Activated CD8-positive, alpha-beta memory T cell treated with anti-CD3 and anti-CD28 coated beads, Interleukin-2, amount 50 U/mL, for 4 hours (primary cell): ENCODE measurements around the gene RNU2-1.
"Not testable (repeated sequence)": the region's sequence is repeated elsewhere in the genome, so short reads cannot be mapped to it uniquely, and the experiment has no call there.

ENCODE experiments used
- DNase-seq: peaks from one replicate; pipeline ENCODE4 v3.0.0-alpha.2; 2020

The RNU2-1 gene

GRCh38 chr17:43233877-43234276 lies at the start of gene RNU2-1:
Gene RNU2-1, minus strand, starts transcription at chr17:43233977.
- not testable (repeated sequence) for DNase-seq

DNA sequence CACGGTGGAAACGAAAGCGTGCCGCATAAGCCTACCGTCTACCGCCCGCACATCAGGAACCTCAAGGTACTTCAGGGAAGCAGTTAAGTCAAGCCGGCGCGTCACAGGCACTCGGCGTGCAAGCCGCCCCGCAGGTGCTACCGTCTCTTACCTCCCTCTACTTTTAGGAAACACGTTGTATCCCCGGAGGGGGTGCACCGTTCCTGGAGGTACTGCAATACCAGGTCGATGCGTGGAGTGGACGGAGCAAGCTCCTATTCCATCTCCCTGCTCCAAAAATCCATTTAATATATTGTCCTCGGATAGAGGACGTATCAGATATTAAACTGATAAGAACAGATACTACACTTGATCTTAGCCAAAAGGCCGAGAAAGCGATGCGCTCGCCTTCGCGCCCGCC lies 39.1 kb upstream of the RNU2-1 start:
- not testable (repeated sequence) for DNase-seq

GRCh38 chr17:43272483-43272882 lies 38.7 kb upstream of the RNU2-1 start:
- DNase-seq, result not testable (repeated sequence)

GRCh38 chr17:43270552-43271504 lies 37.1 kb upstream of the RNU2-1 start:
- DNase-seq, result not testable (repeated sequence)

DNA sequence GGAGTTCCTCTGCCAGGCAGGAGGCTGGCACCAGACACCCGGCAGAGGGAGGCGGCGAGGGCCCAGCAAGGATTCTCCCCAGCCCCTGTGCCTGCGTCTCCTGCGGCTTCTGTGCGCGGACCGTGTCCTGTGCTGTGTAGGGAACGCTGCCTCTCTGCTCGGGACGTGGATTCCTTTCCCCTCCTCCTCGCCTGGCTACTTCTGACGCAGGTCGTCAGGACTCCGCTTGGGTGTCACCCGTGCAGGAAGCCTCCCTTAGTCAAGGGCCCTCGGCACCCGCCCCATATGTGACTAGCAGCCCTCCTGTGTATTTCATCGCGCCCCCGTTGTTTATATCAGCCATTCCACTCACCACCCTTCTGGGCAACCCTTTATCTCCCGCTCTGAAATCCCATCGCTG lies 12.7 kb upstream of the RNU2-1 start:
- not testable (repeated sequence) for DNase-seq

GRCh38 chr17:43240596-43241352 lies 7.0 kb upstream of the RNU2-1 start:
- not testable (repeated sequence) for DNase-seq

DNA sequence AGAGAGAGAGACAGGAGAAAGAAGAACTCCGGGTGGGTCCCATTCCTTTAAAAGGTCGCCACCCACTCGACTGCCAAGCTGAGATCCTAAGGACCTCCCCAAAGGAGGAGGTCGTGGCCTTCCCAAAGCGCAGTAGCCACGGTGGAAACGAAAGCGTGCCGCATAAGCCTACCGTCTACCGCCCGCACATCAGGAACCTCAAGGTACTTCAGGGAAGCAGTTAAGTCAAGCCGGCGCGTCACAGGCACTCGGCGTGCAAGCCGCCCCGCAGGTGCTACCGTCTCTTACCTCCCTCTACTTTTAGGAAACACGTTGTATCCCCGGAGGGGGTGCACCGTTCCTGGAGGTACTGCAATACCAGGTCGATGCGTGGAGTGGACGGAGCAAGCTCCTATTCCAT lies 5.8 kb upstream of the RNU2-1 start:
- not testable (repeated sequence) for DNase-seq

- DNase-seq, result not testable (repeated sequence)
Observed at GRCh38 chr17:43233263-43233662, 514 bp downstream of the RNU2-1 start.

GRCh38 chr17:43232021-43232699 lies 1.6 kb downstream of the RNU2-1 start:
- not testable (repeated sequence) for DNase-seq

DNA sequence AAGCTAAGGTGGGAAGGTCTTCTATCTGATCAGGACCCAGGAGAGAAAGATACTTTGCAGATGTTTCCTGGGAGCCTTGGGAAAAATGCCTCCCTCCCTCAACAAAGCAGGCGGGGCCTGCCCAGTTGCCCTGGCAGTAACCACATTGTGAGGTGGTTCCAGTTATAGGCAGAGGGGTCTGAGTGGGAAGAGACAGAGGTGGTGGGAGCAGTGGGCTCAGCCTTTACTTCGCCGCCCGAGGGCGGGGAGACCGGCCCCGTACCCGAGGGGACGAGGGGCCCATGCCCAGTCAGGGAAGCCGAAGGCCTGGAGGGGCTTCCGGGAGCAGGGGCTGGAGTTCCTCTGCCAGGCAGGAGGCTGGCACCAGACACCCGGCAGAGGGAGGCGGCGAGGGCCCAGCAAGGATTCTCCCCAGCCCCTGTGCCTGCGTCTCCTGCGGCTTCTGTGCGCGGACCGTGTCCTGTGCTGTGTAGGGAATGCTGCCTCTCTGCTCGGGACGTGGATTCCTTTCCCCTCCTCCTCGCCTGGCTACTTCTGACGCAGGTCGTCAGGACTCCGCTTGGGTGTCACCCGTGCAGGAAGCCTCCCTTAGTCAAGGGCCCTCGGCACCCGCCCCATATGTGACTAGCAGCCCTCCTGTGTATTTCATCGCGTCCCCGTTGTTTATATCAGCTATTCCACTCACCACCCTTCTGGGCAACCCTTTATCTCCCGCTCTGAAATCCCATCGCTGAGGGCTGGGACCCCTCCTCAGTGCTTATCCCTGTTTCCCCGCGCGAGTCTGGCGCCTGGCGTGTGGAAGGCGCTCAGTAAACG lies 2.4 kb downstream of the RNU2-1 start:
- not testable (repeated sequence) for DNase-seq

DNA sequence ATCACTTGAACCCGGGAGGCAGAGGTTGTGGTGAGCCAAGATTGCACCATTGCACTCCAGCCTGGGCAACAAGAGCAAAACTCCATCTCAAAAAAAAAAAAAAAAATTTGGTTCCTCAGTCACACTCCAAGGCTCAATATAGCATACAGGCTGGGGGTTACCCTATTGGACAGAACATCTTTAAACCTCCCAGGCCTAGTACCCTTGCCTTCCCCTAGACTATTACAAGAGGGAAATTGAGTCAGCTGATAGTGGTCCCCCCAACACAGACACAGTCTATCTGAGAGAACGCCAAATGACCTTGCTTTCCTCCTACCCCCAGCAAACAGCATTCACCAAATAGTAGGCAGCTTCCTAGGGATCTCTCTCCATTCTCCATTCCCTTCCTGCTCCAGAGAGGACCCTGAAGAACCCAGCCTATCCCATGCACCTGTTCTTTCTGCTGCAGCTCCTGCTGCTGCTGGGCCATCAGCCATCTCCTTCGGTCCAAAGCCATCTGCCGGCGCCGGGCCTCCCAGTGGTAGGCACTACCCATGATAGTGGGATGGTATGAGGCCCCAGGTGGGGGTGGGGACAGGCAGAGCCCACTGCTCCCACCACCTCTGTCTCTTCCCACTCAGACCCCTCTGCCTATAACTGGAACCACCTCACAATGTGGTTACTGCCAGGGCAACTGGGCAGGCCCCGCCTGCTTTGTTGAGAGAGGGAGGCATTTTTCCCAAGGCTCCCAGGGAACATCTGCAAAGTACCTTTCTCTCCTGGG lies 5.6 kb downstream of the RNU2-1 start, which contains the start of gene CCDC200:
Gene CCDC200, minus strand, starts transcription at position 604 of the 763 bp plus-strand sequence. Its CDS starts 69 bp downstream, at position 535.
- DNase-seq, result not testable (repeated sequence)

DNA sequence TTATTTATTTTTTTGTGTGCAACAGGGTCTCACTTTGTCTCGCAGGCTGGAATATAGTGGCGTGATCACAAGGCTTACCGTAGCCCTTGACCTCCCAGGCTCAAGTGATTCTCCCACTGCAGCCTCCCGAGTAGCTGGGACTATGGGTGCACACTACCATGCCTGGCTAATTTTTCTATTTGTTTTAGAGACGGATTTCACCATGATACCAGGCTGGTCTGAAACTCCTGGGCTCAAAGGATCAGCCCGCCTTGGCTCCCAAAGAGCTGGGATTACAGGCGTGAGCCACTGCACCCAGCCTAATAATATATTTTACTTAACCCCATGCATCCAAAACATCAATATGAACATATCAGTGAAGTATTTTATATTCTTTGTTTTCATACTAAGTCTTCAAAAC lies 7.4 kb downstream of the RNU2-1 start:
- no peak for DNase-seq

DNA sequence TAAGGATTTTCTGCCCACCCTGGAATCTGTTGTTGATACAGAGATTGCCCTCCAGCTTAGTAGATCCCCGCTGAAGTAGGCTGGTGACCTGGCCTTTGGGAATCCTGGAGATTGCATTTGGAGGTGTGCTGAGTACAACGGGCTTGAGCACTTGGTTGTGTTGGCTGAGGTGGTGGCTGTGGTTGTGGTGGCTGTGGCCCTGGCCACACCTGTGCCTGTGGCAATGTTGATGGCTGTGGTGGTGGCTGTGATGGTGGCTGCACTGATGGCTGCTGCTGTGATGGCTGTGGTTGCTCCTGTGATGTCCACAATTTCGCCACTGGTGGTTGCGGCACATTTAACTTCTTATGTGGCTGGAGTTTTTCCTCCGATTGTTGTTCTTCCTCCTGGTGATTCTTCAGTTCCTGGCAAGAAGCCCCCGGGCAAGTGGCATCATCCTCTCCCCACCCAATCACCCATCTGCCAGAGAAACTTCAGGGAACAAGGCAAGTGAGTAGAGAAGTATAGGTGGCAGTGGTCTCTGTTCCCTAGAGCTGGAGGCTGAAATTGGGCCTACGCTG lies 9.6 kb downstream of the RNU2-1 start:
- no peak for DNase-seq

GRCh38 chr17:43220511-43221125 lies 13.2 kb downstream of the RNU2-1 start:
- no peak for DNase-seq

DNA sequence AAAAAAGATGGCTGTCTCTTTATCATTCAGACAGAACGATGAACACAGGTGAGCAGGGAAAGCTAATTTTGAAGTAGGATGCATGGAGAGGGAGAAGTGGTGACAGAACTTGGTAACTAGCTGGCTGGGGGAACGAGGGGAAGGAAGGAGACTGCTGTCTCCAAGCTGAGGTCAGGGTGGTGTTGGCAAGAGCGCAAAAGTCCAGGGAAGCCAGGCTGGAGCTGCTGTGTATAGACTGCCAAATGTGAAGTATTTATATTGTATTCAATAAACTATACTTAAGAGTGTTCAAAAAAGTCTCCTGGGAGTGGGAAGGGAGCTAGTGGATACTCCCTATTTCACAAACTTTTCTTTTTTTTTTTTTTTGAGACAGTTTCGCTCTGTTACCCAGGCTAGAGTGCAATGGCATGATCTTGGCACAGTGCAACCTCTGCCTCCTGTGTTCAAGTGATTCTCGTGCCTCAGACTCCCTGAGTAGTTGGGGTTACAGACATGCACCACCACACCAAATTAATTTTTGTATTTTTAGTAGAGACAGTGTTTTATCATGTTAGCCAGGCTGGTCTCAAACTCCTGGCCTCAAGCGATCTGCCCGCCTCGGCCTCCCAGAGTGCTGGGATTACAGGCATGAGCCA lies 13.9 kb downstream of the RNU2-1 start:
- no peak for DNase-seq

GRCh38 chr17:43219001-43219400 lies 14.8 kb downstream of the RNU2-1 start:
- no peak for DNase-seq

DNA sequence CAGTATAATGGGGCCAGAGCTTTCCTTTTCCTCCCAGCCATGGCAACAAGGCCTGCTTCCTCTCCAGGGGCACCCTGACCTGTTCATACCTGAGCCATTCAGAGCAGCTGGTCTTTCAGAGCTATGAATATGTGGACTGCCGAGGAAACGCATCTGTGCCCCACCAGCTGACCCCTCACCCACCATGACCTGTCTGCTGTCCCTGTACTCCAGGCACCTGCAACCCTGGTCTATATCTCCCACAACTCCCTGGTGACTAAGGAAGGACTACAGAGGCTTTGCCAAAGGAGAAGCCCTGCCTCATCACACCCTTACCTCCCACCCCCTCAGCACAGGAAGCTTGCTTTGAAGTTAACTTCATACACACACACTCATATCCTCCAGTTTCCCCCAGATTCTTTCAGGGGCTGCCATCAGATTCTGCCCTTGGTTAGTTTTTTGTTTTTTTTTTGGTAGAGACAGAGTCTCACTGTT lies 16.1 kb downstream of the RNU2-1 start:
- peak; percentile 31 for DNase-seq

DNA sequence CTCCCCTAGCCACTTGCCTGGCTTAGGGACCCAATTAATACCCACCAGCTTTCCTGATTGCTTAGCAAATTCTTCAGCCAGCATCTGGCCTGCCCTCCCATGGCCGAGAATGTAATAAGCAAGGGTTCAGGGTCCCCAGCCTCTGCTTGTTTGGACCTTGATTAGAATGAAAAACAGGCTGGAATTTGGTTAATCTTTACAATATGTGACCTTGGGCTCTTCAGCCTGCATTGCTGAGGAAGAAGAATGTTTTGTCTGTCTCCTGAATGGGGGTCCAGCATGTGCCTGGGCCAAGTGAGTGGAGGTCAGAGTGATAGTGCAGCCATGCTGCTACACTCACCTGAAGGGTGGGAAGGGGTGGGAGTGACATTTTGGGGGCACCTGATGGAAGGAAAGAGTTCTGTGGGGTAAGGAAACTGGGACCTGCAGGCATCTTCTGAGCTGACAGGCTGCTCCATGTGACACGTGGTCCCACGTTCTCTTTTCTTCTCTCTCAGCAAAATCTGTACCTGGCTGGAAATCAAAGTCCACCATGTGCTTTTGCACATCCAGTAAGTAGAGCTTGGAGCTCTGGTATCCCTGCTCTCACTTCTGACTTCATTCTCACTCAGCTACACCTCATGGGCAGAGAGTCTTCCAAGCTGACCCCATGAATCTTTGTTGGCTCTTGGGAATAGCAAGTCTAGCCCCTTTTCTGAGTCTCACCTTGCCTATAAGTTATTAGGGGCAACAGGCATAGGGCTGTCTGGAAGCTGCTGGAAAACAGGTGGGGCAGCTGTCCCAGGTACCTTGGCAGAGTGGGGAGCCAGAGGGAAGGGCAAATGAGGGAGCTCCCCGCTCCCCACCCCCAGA lies 16.8 kb downstream of the RNU2-1 start:
- DNase-seq, result no peak

DNA sequence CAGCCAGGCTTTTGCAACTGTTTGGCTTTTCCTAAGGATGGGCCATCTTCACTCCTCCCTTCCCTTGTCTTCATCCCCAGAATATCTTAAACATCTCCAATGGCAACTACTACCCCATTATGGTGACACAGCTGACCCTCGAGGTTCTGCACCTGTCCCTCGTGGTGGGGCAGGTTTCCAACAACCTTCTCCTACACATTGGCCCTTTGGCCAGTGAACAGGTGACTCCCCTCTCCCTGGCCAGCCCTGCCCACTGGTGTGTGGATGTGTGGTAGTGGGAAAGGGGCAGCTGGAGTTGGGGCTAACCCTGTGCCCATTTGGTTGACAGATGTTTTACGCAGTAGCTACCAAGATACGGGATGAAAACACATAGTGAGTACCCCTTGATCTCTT lies 17.4 kb downstream of the RNU2-1 start:
- no peak for DNase-seq
